Right atrium auricular region (tissue), 2 donors: ENCODE measurements around the gene GIPR. TPM values are rescaled to one million over a fixed set of nuclear protein-coding genes. Genes with fewer than 3 reads are reported as not detected.

Source experiments
- DNase-seq: peaks from one replicate; pipeline ENCODE4 v3.0.0-alpha.2; 2019; ENCODE audit warnings: low spot score
- H3K27ac ChIP-seq, 2 donors: fragments of 200-600 bp; sonication (generic); 1 replicate in 1 of 2; 2 replicates in 1 of 2; pipeline ENCODE4 v1.5.1; 2016 to 2019
- H3K27me3 ChIP-seq, 2 donors: fragments of 200-600 bp; sonication (generic); one replicate each; pipeline versions ENCODE4 v1.5.1 to v1.6.0; 2017 to 2019
- H3K36me3 ChIP-seq: fragments of 200-600 bp; sonication (generic); one replicate; pipeline ENCODE4 v1.5.1; 2016
- H3K4me1 ChIP-seq, 2 donors: fragments of 200-600 bp; sonication (generic); one replicate each; pipeline versions ENCODE4 v1.5.1 to v1.6.0; 2017 to 2019
- H3K4me3 ChIP-seq, 2 donors: fragments of 200-600 bp; sonication (generic); 1 replicate in 1 of 2; 2 replicates in 1 of 2; pipeline ENCODE4 v1.5.1; 2017 to 2019; ENCODE audit warnings: mild to moderate bottlenecking in 1 of 2, moderate library complexity in 1 of 2
- H3K9me3 ChIP-seq, 2 donors: fragments of 200-600 bp; sonication (generic); one replicate each; pipeline ENCODE4 v1.5.1; 2019
- CTCF ChIP-seq, 2 donors: fragments of 200-600 bp; sonication (generic); IDR thresholded peaks; one replicate each; pipeline ENCODE4 v1.5.1; 2019; ENCODE audit warnings: antibody characterized with exemption in 2 of 2
- total RNA-seq, 2 donors: library from RNA; depleted of rRNA; stranded (reverse); fragments of >200 nt; gene quantifications; one replicate each; pipeline ENCODE4 v1.1.0, GENCODE V29; 2016

Gene GIPR
- total RNA-seq, 2 donors from 2014 or later, result 2.7 to 3.1 TPM

- H3K9me3 ChIP-seq, result no peaks in the 10 kb centered on the region
- DNase-seq, result no peak
- H3K27me3 ChIP-seq, result no peaks in the 10 kb centered on the region
- no peak overlapping the region for H3K4me3 ChIP-seq
- TF ChIP-seq CTCF (IDR thresholded peaks at IDR 0.05), result no peak
- H3K36me3 ChIP-seq, result no peaks in the 10 kb centered on the region
- H3K27ac ChIP-seq, result no peak overlapping the region
- no peaks in the 10 kb centered on the region for H3K4me1 ChIP-seq
Observed at GRCh38 chr19:45705710-45706415, 37.8 kb downstream of the GIPR start.

GRCh38 chr19:45710356-45711130 is 42.5 kb downstream of the GIPR start:
- Histone ChIP-seq H3K4me3 (no peak overlapping the region), H3K27ac (peak overlapping the region; percentile 61 to 80), H3K4me1 (peaks cover 0 to 4% of the 10 kb centered on the region in 2 donors), H3K36me3 (peaks cover 19% of the 10 kb centered on the region), H3K27me3 (no peaks in the 10 kb centered on the region), H3K9me3 (no peaks in the 10 kb centered on the region)
- TF ChIP-seq CTCF (IDR thresholded peaks at IDR 0.05), result no peak
- no peak for DNase-seq

- Histone ChIP-seq H3K27me3 (no peaks in the 10 kb centered on the region), H3K4me3 (no peak overlapping the region), H3K27ac (peak overlapping the region; percentile 61 to 80), H3K36me3 (peaks cover 19% of the 10 kb centered on the region), H3K9me3 (no peaks in the 10 kb centered on the region), H3K4me1 (peaks cover 0 to 14% of the 10 kb centered on the region in 2 donors)
- TF ChIP-seq CTCF (IDR thresholded peaks at IDR 0.05), result no peak
- peak; percentile 66 for DNase-seq
Observed at GRCh38 chr19:45711851-45712698, 44.1 kb downstream of the GIPR start.

GRCh38 chr19:45712699-45713067 is 44.7 kb downstream of the GIPR start:
- Histone ChIP-seq H3K9me3 (no peaks in the 10 kb centered on the region), H3K4me3 (no peak overlapping the region), H3K36me3 (peaks cover 19% of the 10 kb centered on the region), H3K4me1 (peaks cover 0 to 14% of the 10 kb centered on the region in 2 donors), H3K27me3 (no peaks in the 10 kb centered on the region), H3K27ac (peak overlapping the region; percentile 61 to 80)
- no peak for DNase-seq
- TF ChIP-seq CTCF (IDR thresholded peaks at IDR 0.05), result no peak

GRCh38 chr19:45713141-45713540 is 45.1 kb downstream of the GIPR start:
- Histone ChIP-seq H3K27me3 (no peaks in the 10 kb centered on the region), H3K4me1 (peaks cover 0 to 19% of the 10 kb centered on the region in 2 donors), H3K9me3 (no peaks in the 10 kb centered on the region), H3K4me3 (no peak overlapping the region), H3K27ac (peak overlapping the region; percentile 61 to 80), H3K36me3 (peaks cover 19% of the 10 kb centered on the region)
- no peak for TF ChIP-seq CTCF (IDR thresholded peaks at IDR 0.05)
- no peak for DNase-seq
